Adipocyte (in vitro differentiated cells): Measurements from ENCODE around the gene PPP2R5B.
A peak's percentile ranks its signal among the peaks of the same experiment; 100 is the strongest.

Source experiments
- DNase-seq: peaks from one replicate; pipeline ENCODE4 v3.0.0-alpha.2; 2015; ENCODE audit warnings: low read depth
- H3K27me3 ChIP-seq: replicated peaks from 2 replicates; pipeline ENCODE4 v1.7.0; 2013; ENCODE audit warnings: mild to moderate bottlenecking, low read length, moderate library complexity; ENCODE audit not compliant: control insufficient read depth, insufficient read depth
- H3K36me3 ChIP-seq: 2 replicates; pipeline ENCODE4 v1.7.0; 2013; ENCODE audit warnings: low read length, mild to moderate bottlenecking, moderate library complexity; ENCODE audit not compliant: control insufficient read depth, insufficient read depth, severe bottlenecking
- H3K4me1 ChIP-seq: 2 replicates; pipeline ENCODE4 v1.7.0; 2013; ENCODE audit warnings: mild to moderate bottlenecking, low read length, moderate library complexity; ENCODE audit not compliant: control insufficient read depth, insufficient read depth
- H3K4me3 ChIP-seq: 2 replicates; pipeline ENCODE4 v1.7.0; 2013; ENCODE audit warnings: mild to moderate bottlenecking, low read length, moderate library complexity
- H3K9ac ChIP-seq: 2 replicates; pipeline ENCODE4 v1.7.0; 2013; ENCODE audit warnings: mild to moderate bottlenecking, low read length, moderate library complexity
- H3K9me3 ChIP-seq: 2 replicates; pipeline ENCODE4 v1.7.0; 2013; ENCODE audit warnings: mild to moderate bottlenecking, low read length, moderate library complexity; ENCODE audit not compliant: control insufficient read depth

PPP2R5B gene

GRCh38 chr11:64934682-64935358, 10.3 kb downstream of the PPP2R5B start:
- no peaks in the 10 kb centered on the region for H3K9me3 ChIP-seq
- peaks cover 34% of the 10 kb centered on the region for H3K36me3 ChIP-seq
- no peak overlapping the region for H3K4me3 ChIP-seq
- H3K4me1 ChIP-seq: no peaks in the 10 kb centered on the region
- H3K27me3 ChIP-seq: no peaks in the 10 kb centered on the region
- no peak overlapping the region for H3K9ac ChIP-seq
- DNase-seq: no peak

- no peak within 1 kb of the TSS for H3K9ac ChIP-seq
- H3K36me3 ChIP-seq: peaks cover 29% of the 10 kb centered on the region
- no peaks in the 10 kb centered on the region for H3K27me3 ChIP-seq
- no peaks in the 10 kb centered on the region for H3K9me3 ChIP-seq
- no peak within 1 kb of the TSS for H3K4me3 ChIP-seq
- peak; percentile 33 for DNase-seq
- H3K4me1 ChIP-seq: no peaks in the 10 kb centered on the region
Measured at GRCh38 chr11:64935359-64936081, 11.0 kb downstream of the PPP2R5B start, which contains the start of gene GPHA2. Gene GPHA2, minus strand, starts transcription at chr11:64935893. Its CDS starts 433 bp downstream, at chr11:64935460.

GRCh38 chr11:64936539-64936938, 12.1 kb downstream of the PPP2R5B start:
- Histone ChIP-seq H3K27me3 (no peaks in the 10 kb centered on the region), H3K9ac (no peak overlapping the region), H3K9me3 (no peaks in the 10 kb centered on the region), H3K36me3 (peaks cover 19% of the 10 kb centered on the region), H3K4me1 (no peaks in the 10 kb centered on the region), H3K4me3 (no peak overlapping the region)
- no peak for DNase-seq

- Histone ChIP-seq H3K9ac (no peak overlapping the region), H3K4me1 (no peaks in the 10 kb centered on the region), H3K4me3 (no peak overlapping the region), H3K9me3 (no peaks in the 10 kb centered on the region), H3K36me3 (no peaks in the 10 kb centered on the region), H3K27me3 (peaks cover 9% of the 10 kb centered on the region)
- no peak for DNase-seq
Measured at GRCh38 chr11:64947208-64947814, 22.8 kb downstream of the PPP2R5B start.

GRCh38 chr11:64951529-64951928, 27.0 kb downstream of the PPP2R5B start:
- H3K4me1 ChIP-seq: no peaks in the 10 kb centered on the region
- H3K9ac ChIP-seq: no peak overlapping the region
- DNase-seq: no peak
- H3K9me3 ChIP-seq: no peaks in the 10 kb centered on the region
- no peak overlapping the region for H3K4me3 ChIP-seq
- H3K36me3 ChIP-seq: no peaks in the 10 kb centered on the region
- H3K27me3 ChIP-seq: peaks cover 23% of the 10 kb centered on the region

GRCh38 chr11:64954201-64954600, 29.7 kb downstream of the PPP2R5B start:
- no peak overlapping the region for H3K9ac ChIP-seq
- peaks cover 23% of the 10 kb centered on the region for H3K27me3 ChIP-seq
- no peak for DNase-seq
- H3K36me3 ChIP-seq: no peaks in the 10 kb centered on the region
- no peak overlapping the region for H3K4me3 ChIP-seq
- H3K9me3 ChIP-seq: no peaks in the 10 kb centered on the region
- H3K4me1 ChIP-seq: no peaks in the 10 kb centered on the region

- no peak for DNase-seq
- no peak overlapping the region for H3K9ac ChIP-seq
- no peak overlapping the region for H3K4me3 ChIP-seq
- H3K4me1 ChIP-seq: no peaks in the 10 kb centered on the region
- no peaks in the 10 kb centered on the region for H3K9me3 ChIP-seq
- H3K36me3 ChIP-seq: no peaks in the 10 kb centered on the region
- H3K27me3 ChIP-seq: peaks cover 5% of the 10 kb centered on the region
Measured at GRCh38 chr11:64959498-64959897, 35.0 kb downstream of the PPP2R5B start.

GRCh38 chr11:64960719-64961118, 36.2 kb downstream of the PPP2R5B start:
- Histone ChIP-seq H3K4me3 (no peak overlapping the region), H3K9me3 (no peaks in the 10 kb centered on the region), H3K9ac (no peak overlapping the region), H3K27me3 (no peaks in the 10 kb centered on the region), H3K4me1 (no peaks in the 10 kb centered on the region), H3K36me3 (no peaks in the 10 kb centered on the region)
- peak; percentile 24 for DNase-seq

GRCh38 chr11:64963072-64963631, 38.7 kb downstream of the PPP2R5B start:
- Histone ChIP-seq H3K4me3 (no peak overlapping the region), H3K4me1 (no peaks in the 10 kb centered on the region), H3K9me3 (no peaks in the 10 kb centered on the region), H3K27me3 (no peaks in the 10 kb centered on the region), H3K36me3 (no peaks in the 10 kb centered on the region), H3K9ac (no peak overlapping the region)
- no peak for DNase-seq

GRCh38 chr11:64967375-64967774, 42.9 kb downstream of the PPP2R5B start:
- Histone ChIP-seq H3K9ac (no peak overlapping the region), H3K4me3 (no peak overlapping the region), H3K4me1 (peaks cover 8% of the 10 kb centered on the region), H3K27me3 (peaks cover 10% of the 10 kb centered on the region), H3K36me3 (no peaks in the 10 kb centered on the region), H3K9me3 (no peaks in the 10 kb centered on the region)
- DNase-seq: no peak

GRCh38 chr11:64969209-64969608, 44.7 kb downstream of the PPP2R5B start:
- peaks cover 8% of the 10 kb centered on the region for H3K4me1 ChIP-seq
- H3K9ac ChIP-seq: no peak overlapping the region
- H3K4me3 ChIP-seq: no peak overlapping the region
- H3K27me3 ChIP-seq: peaks cover 10% of the 10 kb centered on the region
- peak; percentile 34 for DNase-seq
- H3K36me3 ChIP-seq: no peaks in the 10 kb centered on the region
- H3K9me3 ChIP-seq: no peaks in the 10 kb centered on the region
